Thyroid gland (tissue), 4 donors: ENCODE results near the gene RPUSD4.

Source experiments
- CTCF ChIP-seq, 6 experiments: fragments of 200-600 bp in 3 of 6; fragments of 450-650 bp in 3 of 6; sonication (generic) in 3 of 6; IDR thresholded peaks; one replicate each; pipeline ENCODE4 v1.5.1; 2016 to 2019; ENCODE audit warnings: antibody characterized with exemption in 6 of 6, mild to moderate bottlenecking in 2 of 6, inconsistent platforms in 1 of 6, moderate library complexity in 1 of 6
- POLR2A ChIP-seq, 2 donors: fragments of 450-650 bp; IDR thresholded peaks; one replicate each; pipeline ENCODE4 v1.6.1; 2017; ENCODE audit warnings: antibody characterized with exemption in 2 of 2, mild to moderate bottlenecking in 2 of 2, moderate library complexity in 1 of 2

- TF ChIP-seq CTCF (IDR thresholded peaks at IDR 0.05) (no peak), POLR2A (IDR thresholded peaks at IDR 0.05) (no peak)
Measured at GRCh38 chr11:126257764-126258163, 46.3 kb upstream of the RPUSD4 start.
